ENCODE results near the gene NUDT9.

Gene NUDT9

DNA sequence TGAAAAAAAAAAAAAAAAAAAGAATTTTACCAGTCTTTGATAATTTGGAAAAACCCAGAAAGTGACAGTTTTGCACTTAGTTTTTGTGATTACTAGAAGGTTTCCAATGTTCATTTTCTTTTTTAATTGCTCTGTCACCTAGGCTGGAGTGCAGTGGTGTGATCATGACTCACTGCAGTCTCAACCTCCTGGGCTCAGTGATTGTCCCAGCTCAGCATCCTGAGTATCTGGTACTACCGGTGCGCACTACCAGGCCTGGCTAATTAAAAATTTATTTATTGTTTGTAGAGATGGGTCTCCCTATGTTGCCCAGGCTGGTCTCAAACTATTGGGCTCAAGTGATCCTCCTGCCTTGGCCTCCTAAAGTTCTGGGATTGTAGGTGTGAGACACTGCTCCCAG, 3.3 kb downstream of the NUDT9 start:
- no peaks in the 10 kb centered on the region for H3K36me3 ChIP-seq (replicated peaks; ENCODE audit: insufficient read depth, low read length)
- TF ChIP-seq EZH2 (optimal IDR thresholded peaks at IDR 0.05; ENCODE audit: low read depth, low read length) (no peak), EZH2phosphoT487 (IDR thresholded peaks at IDR 0.05; ENCODE audit: low read length) (no peak)
- TF ChIP-seq, protein P1, sequence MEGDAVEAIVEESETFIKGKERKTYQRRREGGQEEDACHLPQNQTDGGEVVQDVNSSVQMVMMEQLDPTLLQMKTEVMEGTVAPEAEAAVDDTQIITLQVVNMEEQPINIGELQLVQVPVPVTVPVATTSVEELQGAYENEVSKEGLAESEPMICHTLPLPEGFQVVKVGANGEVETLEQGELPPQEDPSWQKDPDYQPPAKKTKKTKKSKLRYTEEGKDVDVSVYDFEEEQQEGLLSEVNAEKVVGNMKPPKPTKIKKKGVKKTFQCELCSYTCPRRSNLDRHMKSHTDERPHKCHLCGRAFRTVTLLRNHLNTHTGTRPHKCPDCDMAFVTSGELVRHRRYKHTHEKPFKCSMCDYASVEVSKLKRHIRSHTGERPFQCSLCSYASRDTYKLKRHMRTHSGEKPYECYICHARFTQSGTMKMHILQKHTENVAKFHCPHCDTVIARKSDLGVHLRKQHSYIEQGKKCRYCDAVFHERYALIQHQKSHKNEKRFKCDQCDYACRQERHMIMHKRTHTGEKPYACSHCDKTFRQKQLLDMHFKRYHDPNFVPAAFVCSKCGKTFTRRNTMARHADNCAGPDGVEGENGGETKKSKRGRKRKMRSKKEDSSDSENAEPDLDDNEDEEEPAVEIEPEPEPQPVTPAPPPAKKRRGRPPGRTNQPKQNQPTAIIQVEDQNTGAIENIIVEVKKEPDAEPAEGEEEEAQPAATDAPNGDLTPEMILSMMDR (IDR thresholded peaks at IDR 0.05; ENCODE audit: low read length), result no peak
- H3K79me2 ChIP-seq (ENCODE audit: low read length), result peaks cover 43% of the 10 kb centered on the region

DNA sequence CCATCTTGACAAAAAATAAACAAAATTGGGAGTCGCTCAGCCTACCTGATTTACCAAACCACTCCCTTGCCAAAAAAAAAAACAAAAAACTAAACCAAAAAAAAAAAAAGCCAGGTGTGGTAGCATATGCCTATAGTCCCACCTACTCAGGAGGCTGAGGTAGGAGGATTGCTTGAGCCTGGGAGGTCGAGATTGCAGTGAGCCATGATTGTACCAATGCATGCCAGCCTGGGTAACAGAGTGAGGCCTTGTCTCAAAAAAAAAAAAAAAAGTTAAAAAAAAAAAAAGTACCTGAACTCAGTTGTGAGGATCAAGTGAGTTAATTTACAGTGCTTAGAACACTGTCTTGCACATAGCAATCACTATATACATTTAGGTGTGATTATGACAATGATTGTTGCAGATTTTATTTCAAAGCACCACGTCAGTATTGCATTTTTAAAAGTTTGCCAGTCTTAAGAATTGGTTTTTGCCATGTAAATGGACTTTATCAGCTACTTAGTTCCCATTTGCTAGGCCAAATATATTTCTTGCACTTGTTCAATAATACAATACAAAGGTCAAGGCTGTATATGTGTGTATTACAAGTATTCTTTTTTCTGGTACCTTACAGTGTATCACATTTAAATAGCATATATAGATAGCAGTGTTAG, 4.6 kb downstream of the NUDT9 start:
- no peak overlapping the region for H3K4me3 ChIP-seq (ENCODE audit: low read length)
- peaks cover 50% of the 10 kb centered on the region for H3K79me2 ChIP-seq (ENCODE audit: low read length)
- H3K36me3 ChIP-seq (replicated peaks; ENCODE audit: insufficient read depth, low read length), result no peaks in the 10 kb centered on the region
- no peak for DNase-seq
- no peaks in the 10 kb centered on the region for H3K27me3 ChIP-seq (replicated peaks; ENCODE audit: insufficient read depth, low read length)
- H3K4me1 ChIP-seq (ENCODE audit: low read length), result 0 out of 2 replicates have a peak, but pooled peaks cover 7% of the 10 kb centered on the region
- no peak overlapping the region for H3K27ac ChIP-seq (ENCODE audit: low read length)
- H4K20me1 ChIP-seq (ENCODE audit: insufficient read depth, low read length), result no peaks in the 10 kb centered on the region
- no peak overlapping the region for H2AFZ ChIP-seq (ENCODE audit: low read length)
- H3F3A ChIP-seq (ENCODE audit: insufficient read depth, low read length), result peaks cover 8% of the 10 kb centered on the region; the same call in 1 of the 2 replicates
- H3K9me3 ChIP-seq (replicated peaks; ENCODE audit: insufficient read depth, low read length), result no peaks in the 10 kb centered on the region
- no peaks in the 10 kb centered on the region for H3K9me2 ChIP-seq (replicated peaks; ENCODE audit: insufficient read depth, low read length)
- H3K9ac ChIP-seq (ENCODE audit: low read length), result no peak overlapping the region
- TF ChIP-seq, protein P1 (IDR thresholded peaks at IDR 0.05; ENCODE audit: low read length), result no peak
- TF ChIP-seq EZH2phosphoT487 (IDR thresholded peaks at IDR 0.05; ENCODE audit: low read length), result no peak
- TF ChIP-seq EZH2 (optimal IDR thresholded peaks at IDR 0.05; ENCODE audit: low read depth, low read length), result no peak
- no peak overlapping the region for H3K4me2 ChIP-seq (ENCODE audit: low read depth, low read length)

More for the DNA sequence above, 3.3 kb downstream of the NUDT9 start:
- no peaks in the 10 kb centered on the region for H4K20me1 ChIP-seq (ENCODE audit: insufficient read depth, low read length)
- no peak overlapping the region for H3K9ac ChIP-seq (ENCODE audit: low read length)
- H3K4me1 ChIP-seq (ENCODE audit: low read length), result 0 out of 2 replicates have a peak, but pooled peaks cover 7% of the 10 kb centered on the region
- DNase-seq, result no peak
- H3K9me2 ChIP-seq (replicated peaks; ENCODE audit: insufficient read depth, low read length), result no peaks in the 10 kb centered on the region
- no peaks in the 10 kb centered on the region for H3K9me3 ChIP-seq (replicated peaks; ENCODE audit: insufficient read depth, low read length)
- H3F3A ChIP-seq (ENCODE audit: insufficient read depth, low read length), result peaks cover 8% of the 10 kb centered on the region; the same call in 1 of the 2 replicates
- no peak overlapping the region for H3K4me2 ChIP-seq (ENCODE audit: low read depth, low read length)
- no peak overlapping the region for H3K27ac ChIP-seq (ENCODE audit: low read length)
- no peak overlapping the region for H3K4me3 ChIP-seq (ENCODE audit: low read length)
- H2AFZ ChIP-seq (ENCODE audit: low read length), result no peak overlapping the region
- no peaks in the 10 kb centered on the region for H3K27me3 ChIP-seq (replicated peaks; ENCODE audit: insufficient read depth, low read length)

DNA sequence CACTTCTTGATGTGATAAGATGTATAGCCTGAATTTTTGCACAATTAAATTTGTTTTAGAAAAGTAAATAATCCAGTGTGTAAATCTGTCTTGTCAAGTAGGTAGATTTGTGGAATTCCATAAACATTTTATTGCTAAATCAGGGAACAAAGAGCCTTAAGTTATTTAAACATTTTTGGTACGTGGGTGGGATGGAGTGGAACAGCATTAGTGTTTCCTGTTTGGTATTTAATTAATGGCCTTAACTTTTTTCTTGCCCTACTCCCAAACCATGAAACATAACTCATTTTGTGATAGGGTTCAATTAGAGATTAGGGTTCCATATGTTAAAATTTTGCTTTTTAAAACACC, 5.1 kb downstream of the NUDT9 start:
- TF ChIP-seq EZH2phosphoT487 (IDR thresholded peaks at IDR 0.05; ENCODE audit: low read length) (no peak), EZH2 (optimal IDR thresholded peaks at IDR 0.05; ENCODE audit: low read depth, low read length) (no peak)
- TF ChIP-seq, protein P1 (IDR thresholded peaks at IDR 0.05; ENCODE audit: low read length), result no peak
- 0 out of 2 replicates have a peak, but pooled peaks cover 7% of the 10 kb centered on the region for H3K4me1 ChIP-seq (ENCODE audit: low read length)
- no peak overlapping the region for H3K4me3 ChIP-seq (ENCODE audit: low read length)
- H2AFZ ChIP-seq (ENCODE audit: low read length), result no peak overlapping the region
- H3K27ac ChIP-seq (ENCODE audit: low read length), result no peak overlapping the region
- H3K9ac ChIP-seq (ENCODE audit: low read length), result no peak overlapping the region
- no peaks in the 10 kb centered on the region for H4K20me1 ChIP-seq (ENCODE audit: insufficient read depth, low read length)
- no peaks in the 10 kb centered on the region for H3K9me2 ChIP-seq (replicated peaks; ENCODE audit: insufficient read depth, low read length)
- no peaks in the 10 kb centered on the region for H3K36me3 ChIP-seq (replicated peaks; ENCODE audit: insufficient read depth, low read length)
- no peak for DNase-seq
- H3K4me2 ChIP-seq (ENCODE audit: low read depth, low read length), result no peak overlapping the region
- H3K9me3 ChIP-seq (replicated peaks; ENCODE audit: insufficient read depth, low read length), result no peaks in the 10 kb centered on the region
- peaks cover 55% of the 10 kb centered on the region for H3K79me2 ChIP-seq (ENCODE audit: low read length)
- no peaks in the 10 kb centered on the region for H3K27me3 ChIP-seq (replicated peaks; ENCODE audit: insufficient read depth, low read length)
- peaks cover 8% of the 10 kb centered on the region; the same call in 1 of the 2 replicates for H3F3A ChIP-seq (ENCODE audit: insufficient read depth, low read length)

Data from MM.1S (cell line).